Measurements from ENCODE around the gene PUM2. TPM values are rescaled to one million over a fixed set of nuclear protein-coding genes. Genes with fewer than 3 reads are reported as not detected.

Gene PUM2
- polyA plus RNA-seq, 1 of the 3 experiments (the other 2 are of a cell fraction): 19.7 TPM

- H3K4me3 ChIP-seq (ENCODE audit: low read depth in 2 of 2, low read length in 1 of 2): no peak overlapping the region
- no peak for DNase-seq
Measured at GRCh38 chr2:20214566-20215182, 136.0 kb downstream of the PUM2 start.

GRCh38 chr2:20213651-20214565 lies 136.7 kb downstream of the PUM2 start:
- H3K4me1 ChIP-seq (ENCODE audit: control insufficient read depth in 1 of 2, insufficient read depth in 2 of 2, low read depth in 1 of 2, low read length in 1 of 2): peaks cover 0 to 30% of the 10 kb centered on the region in 2 experiments; a peak in 1 of 4 replicates

More at GRCh38 chr2:20214566-20215182, 136.0 kb downstream of the PUM2 start:
- no peak overlapping the region for H2AFZ ChIP-seq (ENCODE audit: low read depth)
- no peak overlapping the region for H3K4me2 ChIP-seq
- 92% methylated on average over 2 of the region's 2 CpGs for WGBS (ENCODE audit: low lambda C conversion rate)
- H3F3A ChIP-seq (replicated peaks; ENCODE audit: insufficient read depth): no peaks in the 10 kb centered on the region
- no peak overlapping the region; a peak in 1 of 4 replicates for H3K27ac ChIP-seq (ENCODE audit: low read depth in 2 of 2, low read length in 1 of 2)
- no peaks in the 10 kb centered on the region for H3K9me3 ChIP-seq
- ChIA-PET CTCF (interaction anchor here (0.6 to 1.9 kb wide), 8 partner anchors 8 to 467 kb away, joined by 3 to 5 read pairs (median 3); no protein-coding TSS in a partner anchor), POLR2A (no interaction called here)
- TF ChIP-seq NRF1 (IDR thresholded peaks at IDR 0.05; ENCODE audit: low read depth, low read length): no peak
- no peak for TF ChIP-seq GABPA (IDR thresholded peaks at IDR 0.05; ENCODE audit: low read depth)
- no peak for TF ChIP-seq RAD21 (IDR thresholded peaks at IDR 0.05; ENCODE audit: low read length)
- no peak for TF ChIP-seq MEF2A (IDR thresholded peaks at IDR 0.05; ENCODE audit: borderline replicate concordance, low read depth)
- no peak for TF ChIP-seq NFIC (IDR thresholded peaks at IDR 0.05; ENCODE audit: borderline replicate concordance)
- no peak for TF ChIP-seq ZBTB33 (IDR thresholded peaks at IDR 0.05; ENCODE audit: borderline replicate concordance, low read depth)
- no peak for TF ChIP-seq MXI1 (IDR thresholded peaks at IDR 0.05; ENCODE audit: low read depth, low read length)
- no peak for TF ChIP-seq GATA2 (CRISPR knock-in tag; IDR thresholded peaks at IDR 0.05)
- TF ChIP-seq FOXJ3 (CRISPR knock-in tag; IDR thresholded peaks at IDR 0.05): no peak
- no peak overlapping the region for H3K9ac ChIP-seq
- H3K4me1 ChIP-seq (ENCODE audit: control insufficient read depth in 1 of 2, insufficient read depth in 2 of 2, low read depth in 1 of 2, low read length in 1 of 2): peaks cover 0 to 27% of the 10 kb centered on the region in 2 experiments; a peak in 1 of 4 replicates
- H3K79me2 ChIP-seq (ENCODE audit: insufficient read depth): peaks cover 37% of the 10 kb centered on the region; the same call in 1 of the 2 replicates
- no peaks in the 10 kb centered on the region; the same call in 1 of the 2 replicates for H4K20me1 ChIP-seq (ENCODE audit: insufficient read depth)
- H3K36me3 ChIP-seq (replicated peaks in 1 of 2; ENCODE audit: control insufficient read depth in 1 of 2, insufficient read depth in 2 of 2, low read length in 1 of 2): no peaks in the 10 kb centered on the region
- no peaks in the 10 kb centered on the region for H3K27me3 ChIP-seq (ENCODE audit: insufficient read depth)
- H3K9me2 ChIP-seq: no peaks in the 10 kb centered on the region

More at GRCh38 chr2:20213651-20214565, 136.7 kb downstream of the PUM2 start:
- H3K9me3 ChIP-seq: no peaks in the 10 kb centered on the region
- no peak overlapping the region for H3K9ac ChIP-seq
- H3K4me2 ChIP-seq: no peak overlapping the region
- no peaks in the 10 kb centered on the region for H3K9me2 ChIP-seq
- WGBS (ENCODE audit: low lambda C conversion rate): 87% methylated on average over 6 of the region's 9 CpGs
- no peaks in the 10 kb centered on the region for H3K36me3 ChIP-seq (replicated peaks in 1 of 2; ENCODE audit: control insufficient read depth in 1 of 2, insufficient read depth in 2 of 2, low read length in 1 of 2)
- DNase-seq: no peak
- no peak for TF ChIP-seq RAD21 (IDR thresholded peaks at IDR 0.05; ENCODE audit: low read length)
- TF ChIP-seq MAX (IDR thresholded peaks at IDR 0.05; ENCODE audit: low read depth): no peak
- TF ChIP-seq MEF2A (IDR thresholded peaks at IDR 0.05; ENCODE audit: borderline replicate concordance, low read depth): no peak
- no peak for TF ChIP-seq TEAD4 (IDR thresholded peaks at IDR 0.05; ENCODE audit: borderline replicate concordance, insufficient read depth)
- H2AFZ ChIP-seq (ENCODE audit: low read depth): no peak overlapping the region
- H4K20me1 ChIP-seq (ENCODE audit: insufficient read depth): peaks cover 4% of the 10 kb centered on the region; the same call in 1 of the 2 replicates
- no peak overlapping the region for H3K4me3 ChIP-seq (ENCODE audit: low read depth in 2 of 2, low read length in 1 of 2)
- no peaks in the 10 kb centered on the region for H3K27me3 ChIP-seq (ENCODE audit: insufficient read depth)
- CTCF ChIA-PET: interaction anchor here (0.6 to 1.9 kb wide), 8 partner anchors 9 to 466 kb away, joined by 3 to 5 read pairs (median 3); no protein-coding TSS in a partner anchor
- peaks cover 29% of the 10 kb centered on the region; the same call in 1 of the 2 replicates for H3K79me2 ChIP-seq (ENCODE audit: insufficient read depth)
- H3F3A ChIP-seq (replicated peaks; ENCODE audit: insufficient read depth): no peaks in the 10 kb centered on the region
- no peak overlapping the region; a peak in 1 of 4 replicates for H3K27ac ChIP-seq (ENCODE audit: low read depth in 2 of 2, low read length in 1 of 2)
- POLR2A ChIA-PET: no interaction called here

All from SK-N-SH (cell line).